Brain microvascular endothelial cell (primary cell): ENCODE data around the gene EIF1.
A peak's percentile ranks its signal among the peaks of the same experiment; 100 is the strongest.

ENCODE experiments used
- DNase-seq: peaks from one replicate; pipeline ENCODE4 v3.0.0-alpha.2; 2020
- H3K27ac ChIP-seq: fragments of 250-450 bp; sonication (Bioruptor Pico); 2 replicates; pipeline ENCODE4 v1.5.1; 2020; ENCODE audit warnings: mild to moderate bottlenecking, moderate library complexity
- H3K27me3 ChIP-seq: fragments of 250-450 bp; sonication (Bioruptor Pico); replicated peaks from 2 replicates; pipeline ENCODE4 v1.5.1; 2020; ENCODE audit warnings: mild to moderate bottlenecking
- H3K36me3 ChIP-seq: fragments of 250-450 bp; sonication (Bioruptor Pico); replicated peaks from 2 replicates; pipeline ENCODE4 v1.5.1; 2020; ENCODE audit warnings: mild to moderate bottlenecking
- H3K4me3 ChIP-seq: 2 replicates; pipeline ENCODE4 v1.5.1; 2011; ENCODE audit warnings: low read depth, mild to moderate bottlenecking, control low read depth, low read length, moderate library complexity
- CTCF ChIP-seq: IDR thresholded peaks from 2 replicates; pipeline ENCODE4 v1.5.1; 2011; ENCODE audit warnings: low read depth, mild to moderate bottlenecking, moderate library complexity, low read length, control low read depth, inconsistent platforms; ENCODE audit errors: missing control alignments
- in situ Hi-C: cut with HindIII; loops from 2 replicates; pipeline ENCODE4 v1.10.0; 2017; ENCODE audit warnings: low sequenced_read_pairs, low pct_ligation_motif_present

The EIF1 gene

GRCh38 chr17:41736983-41737679 is 48.4 kb downstream of the EIF1 start:
- no peak for DNase-seq
- no peak overlapping the region for H3K27ac ChIP-seq
- H3K27me3 ChIP-seq: peaks cover 38% of the 10 kb centered on the region
- no peak for TF ChIP-seq CTCF
- in situ Hi-C loops: no loop called here
- no peak overlapping the region for H3K4me3 ChIP-seq
- no peaks in the 10 kb centered on the region for H3K36me3 ChIP-seq

- no peak for TF ChIP-seq CTCF
- no peak overlapping the region for H3K4me3 ChIP-seq
- DNase-seq: no peak
- no peaks in the 10 kb centered on the region for H3K36me3 ChIP-seq
- no peak overlapping the region for H3K27ac ChIP-seq
- H3K27me3 ChIP-seq: peaks cover 33% of the 10 kb centered on the region
- in situ Hi-C loops: no loop called here
Measured at GRCh38 chr17:41737680-41738023, 49.0 kb downstream of the EIF1 start.

GRCh38 chr17:41738077-41738800 is 49.6 kb downstream of the EIF1 start:
- peak; percentile 97 for TF ChIP-seq CTCF
- no peaks in the 10 kb centered on the region for H3K36me3 ChIP-seq
- peaks cover 32% of the 10 kb centered on the region for H3K27me3 ChIP-seq
- peak; percentile 65 for DNase-seq
- in situ Hi-C loops: no loop called here
- H3K4me3 ChIP-seq: no peak overlapping the region
- H3K27ac ChIP-seq: no peak overlapping the region

GRCh38 chr17:41738801-41739112 is 50.1 kb downstream of the EIF1 start:
- no peak for DNase-seq
- no peak for TF ChIP-seq CTCF
- Histone ChIP-seq H3K36me3 (no peaks in the 10 kb centered on the region), H3K27ac (no peak overlapping the region), H3K4me3 (no peak overlapping the region), H3K27me3 (peaks cover 29% of the 10 kb centered on the region)
- in situ Hi-C loops: no loop called here

- Histone ChIP-seq H3K27ac (no peak overlapping the region), H3K36me3 (no peaks in the 10 kb centered on the region), H3K27me3 (peaks cover 19% of the 10 kb centered on the region), H3K4me3 (no peak overlapping the region)
- TF ChIP-seq CTCF: no peak
- in situ Hi-C loops: loop anchor here (10.0 kb wide), 1 partner anchor 65 kb away; no protein-coding TSS in a partner anchor
- DNase-seq: no peak
Measured at GRCh38 chr17:41739661-41740352, 51.1 kb downstream of the EIF1 start.
